SK-N-SH (cell line): Measurements from ENCODE around the gene MEGF10.

Experiments
- EP300 ChIP-seq, 2 experiments: IDR thresholded peaks; 2 replicates each; pipeline versions ENCODE4 v1.4.0 to v1.6.1; 2012; ENCODE audit warnings: borderline replicate concordance in 1 of 2, low read depth in 1 of 2, low read length in 1 of 2
- TEAD4 ChIP-seq: IDR thresholded peaks from 2 replicates; pipeline ENCODE4 v1.4.0; 2012; ENCODE audit warnings: mild to moderate bottlenecking, borderline replicate concordance; ENCODE audit not compliant: insufficient read depth
- TF ChIP-seq, protein P1 (sequence below): fragments of 200-600 bp; sonication (generic); IDR thresholded peaks from 2 replicates; pipeline ENCODE4 v1.6.1; 2017; ENCODE audit warnings: antibody characterized with exemption, mild to moderate bottlenecking, moderate library complexity

DNA sequence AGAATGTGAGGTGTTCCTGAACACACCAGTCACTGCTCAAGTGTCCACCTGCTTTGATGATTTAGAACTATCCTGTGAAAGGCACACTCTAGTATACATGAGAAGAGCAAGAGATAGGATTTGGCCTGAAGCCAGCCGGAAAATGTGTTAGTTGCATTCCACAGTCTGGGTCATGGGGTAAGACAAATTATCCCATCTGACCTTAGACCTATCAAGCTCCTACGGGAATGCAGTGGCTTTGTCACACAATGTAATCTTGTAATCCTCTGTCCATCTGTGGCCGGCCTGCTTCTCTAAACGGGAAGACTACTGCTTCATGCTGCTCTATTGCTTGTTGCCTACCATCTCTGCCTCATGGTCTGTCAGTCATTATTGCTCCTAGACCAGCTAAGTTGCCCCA lies 134.4 kb downstream of the MEGF10 start:
- no peak for TF ChIP-seq TEAD4
- no peak for TF ChIP-seq EP300 (IDR thresholded peaks at IDR 0.05; ENCODE audit: borderline replicate concordance in 1 of 2, low read depth in 1 of 2, low read length in 1 of 2)
- TF ChIP-seq, protein P1, sequence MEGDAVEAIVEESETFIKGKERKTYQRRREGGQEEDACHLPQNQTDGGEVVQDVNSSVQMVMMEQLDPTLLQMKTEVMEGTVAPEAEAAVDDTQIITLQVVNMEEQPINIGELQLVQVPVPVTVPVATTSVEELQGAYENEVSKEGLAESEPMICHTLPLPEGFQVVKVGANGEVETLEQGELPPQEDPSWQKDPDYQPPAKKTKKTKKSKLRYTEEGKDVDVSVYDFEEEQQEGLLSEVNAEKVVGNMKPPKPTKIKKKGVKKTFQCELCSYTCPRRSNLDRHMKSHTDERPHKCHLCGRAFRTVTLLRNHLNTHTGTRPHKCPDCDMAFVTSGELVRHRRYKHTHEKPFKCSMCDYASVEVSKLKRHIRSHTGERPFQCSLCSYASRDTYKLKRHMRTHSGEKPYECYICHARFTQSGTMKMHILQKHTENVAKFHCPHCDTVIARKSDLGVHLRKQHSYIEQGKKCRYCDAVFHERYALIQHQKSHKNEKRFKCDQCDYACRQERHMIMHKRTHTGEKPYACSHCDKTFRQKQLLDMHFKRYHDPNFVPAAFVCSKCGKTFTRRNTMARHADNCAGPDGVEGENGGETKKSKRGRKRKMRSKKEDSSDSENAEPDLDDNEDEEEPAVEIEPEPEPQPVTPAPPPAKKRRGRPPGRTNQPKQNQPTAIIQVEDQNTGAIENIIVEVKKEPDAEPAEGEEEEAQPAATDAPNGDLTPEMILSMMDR = no peak
